ENCODE data around the gene TEC. TPM values are rescaled to one million over a fixed set of nuclear protein-coding genes. Genes with fewer than 3 reads are reported as not detected.
"Not testable (repeated sequence)": the region's sequence is repeated elsewhere in the genome, so short reads cannot be mapped to it uniquely, and the experiment has no call there.

TEC gene
- total RNA-seq, 1 donor from 2014 or later = 0.21 TPM

GRCh38 chr4:48222491-48222890 lies 47.1 kb downstream of the TEC start:
- H3K9me3 Mint-ChIP-seq = no peaks in the 10 kb centered on the region
- H3K27me3 Mint-ChIP-seq (ENCODE audit: low read depth) = no peaks in the 10 kb centered on the region
- no peak overlapping the region for H3K27ac Mint-ChIP-seq (ENCODE audit: unreplicated experiment)
- no peak for TF ChIP-seq CTCF (conservative IDR thresholded peaks at IDR 0.05)
- H3K4me3 Mint-ChIP-seq = no peak overlapping the region
- H3K4me1 Mint-ChIP-seq = no peaks in the 10 kb centered on the region
- no peak for DNase-seq (ENCODE audit: low read depth, low spot score)
- H3K36me3 Mint-ChIP-seq (ENCODE audit: low read depth) = no peaks in the 10 kb centered on the region

- not testable (repeated sequence) for H3K27me3 Mint-ChIP-seq (ENCODE audit: low read depth); DNase-seq (ENCODE audit: low read depth, low spot score); H3K27ac Mint-ChIP-seq (ENCODE audit: unreplicated experiment); H3K4me1 Mint-ChIP-seq; H3K36me3 Mint-ChIP-seq (ENCODE audit: low read depth); H3K9me3 Mint-ChIP-seq; H3K4me3 Mint-ChIP-seq
Observed at GRCh38 chr4:48219430-48219829, 50.2 kb downstream of the TEC start.

- Mint-ChIP-seq H3K27me3 (ENCODE audit: low read depth) (no peaks in the 10 kb centered on the region), H3K4me3 (no peak overlapping the region), H3K4me1 (no peaks in the 10 kb centered on the region), H3K9me3 (no peaks in the 10 kb centered on the region), H3K36me3 (ENCODE audit: low read depth) (no peaks in the 10 kb centered on the region), H3K27ac (ENCODE audit: unreplicated experiment) (no peak overlapping the region)
- no peak for DNase-seq (ENCODE audit: low read depth, low spot score)
- TF ChIP-seq CTCF (conservative IDR thresholded peaks at IDR 0.05) = no peak
Observed at GRCh38 chr4:48216563-48216962, 53.1 kb downstream of the TEC start.

GRCh38 chr4:48215977-48216376 lies 53.7 kb downstream of the TEC start:
- Mint-ChIP-seq H3K36me3 (ENCODE audit: low read depth) (no peaks in the 10 kb centered on the region), H3K4me3 (no peak overlapping the region), H3K9me3 (no peaks in the 10 kb centered on the region), H3K4me1 (no peaks in the 10 kb centered on the region), H3K27me3 (ENCODE audit: low read depth) (no peaks in the 10 kb centered on the region), H3K27ac (ENCODE audit: unreplicated experiment) (no peak overlapping the region)
- TF ChIP-seq CTCF (conservative IDR thresholded peaks at IDR 0.05) = no peak
- DNase-seq (ENCODE audit: low read depth, low spot score) = no peak

GRCh38 chr4:48212165-48212564 lies 57.5 kb downstream of the TEC start:
- H3K27me3 Mint-ChIP-seq (ENCODE audit: low read depth) = peaks cover 3% of the 10 kb centered on the region
- H3K4me1 Mint-ChIP-seq = no peaks in the 10 kb centered on the region
- no peaks in the 10 kb centered on the region for H3K36me3 Mint-ChIP-seq (ENCODE audit: low read depth)
- DNase-seq (ENCODE audit: low read depth, low spot score) = no peak
- no peaks in the 10 kb centered on the region for H3K9me3 Mint-ChIP-seq
- no peak overlapping the region for H3K27ac Mint-ChIP-seq (ENCODE audit: unreplicated experiment)
- H3K4me3 Mint-ChIP-seq = no peak overlapping the region
- TF ChIP-seq CTCF (conservative IDR thresholded peaks at IDR 0.05) = no peak

GRCh38 chr4:48210966-48211328 lies 58.7 kb downstream of the TEC start:
- H3K4me1 Mint-ChIP-seq = no peaks in the 10 kb centered on the region
- H3K9me3 Mint-ChIP-seq = no peaks in the 10 kb centered on the region
- TF ChIP-seq CTCF (conservative IDR thresholded peaks at IDR 0.05) = no peak
- DNase-seq (ENCODE audit: low read depth, low spot score) = no peak
- no peak overlapping the region for H3K4me3 Mint-ChIP-seq
- H3K36me3 Mint-ChIP-seq (ENCODE audit: low read depth) = no peaks in the 10 kb centered on the region
- H3K27me3 Mint-ChIP-seq (ENCODE audit: low read depth) = peaks cover 3% of the 10 kb centered on the region
- no peak overlapping the region for H3K27ac Mint-ChIP-seq (ENCODE audit: unreplicated experiment)

Data from neural crest cell (in vitro differentiated cells).